Occipital lobe (tissue), 2 donors: ENCODE data around the gene WBP1. TPM values are rescaled to one million over a fixed set of nuclear protein-coding genes. Genes with fewer than 3 reads are reported as not detected.

Experiments used
- DNase-seq: peaks from one replicate; lab custom pipeline; 2025; lab: John Stamatoyannopoulos, UW
- total RNA-seq: library from RNA; depleted of rRNA; stranded (reverse); fragments of >200 nt; gene quantifications from one replicate; pipeline ENCODE4 v1.2.3, GENCODE V29; 2014

Gene WBP1
- total RNA-seq, 1 donor from 2014 or later: 23.6 TPM

- DNase-seq: no peak
Observed at GRCh38 chr2:74502147-74502719, 44.0 kb downstream of the WBP1 start.

DNA sequence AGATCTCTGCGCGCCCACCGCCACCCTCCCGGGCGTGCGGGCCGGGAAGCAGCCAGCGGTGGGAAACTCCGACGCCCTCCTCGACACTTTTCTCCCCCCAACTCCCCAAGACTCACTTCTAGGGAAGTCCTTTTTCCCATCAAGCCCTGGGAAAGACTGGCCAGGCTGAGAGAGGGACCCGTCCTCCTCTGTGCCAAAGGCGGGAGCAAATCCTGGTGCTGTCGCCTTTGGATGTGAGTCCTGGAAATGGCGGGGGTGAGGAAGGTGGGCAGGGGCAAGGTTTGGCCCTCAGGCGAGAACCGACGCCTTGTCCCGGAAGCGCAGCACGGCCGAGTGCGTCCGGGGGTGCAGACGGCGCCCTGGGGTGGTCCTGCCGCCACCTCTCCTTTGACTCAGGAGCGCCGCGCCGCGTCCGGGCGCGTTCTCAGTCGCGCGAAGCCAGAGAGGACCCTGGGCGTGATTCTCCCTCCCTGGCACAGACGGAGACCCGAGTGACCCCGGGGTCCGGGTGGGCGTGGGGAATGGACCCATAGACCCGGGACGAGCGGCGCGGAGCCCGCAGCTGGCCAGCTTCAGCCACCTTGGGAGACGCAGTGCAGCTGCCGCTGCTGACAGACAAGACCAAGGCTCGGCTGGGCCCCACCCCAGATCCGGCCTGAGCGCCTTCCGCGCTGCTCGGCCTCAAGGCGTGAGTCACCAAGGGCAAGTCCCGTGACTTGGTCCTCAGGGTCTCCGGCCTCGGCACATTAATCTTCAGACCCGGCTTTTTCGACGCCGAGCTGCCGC, 44.7 kb downstream of the WBP1 start:
- no peak for DNase-seq

- no peak for DNase-seq
Observed at GRCh38 chr2:74503506-74504475, 45.6 kb downstream of the WBP1 start.

GRCh38 chr2:74504591-74504990, 46.4 kb downstream of the WBP1 start:
- no peak for DNase-seq

DNA sequence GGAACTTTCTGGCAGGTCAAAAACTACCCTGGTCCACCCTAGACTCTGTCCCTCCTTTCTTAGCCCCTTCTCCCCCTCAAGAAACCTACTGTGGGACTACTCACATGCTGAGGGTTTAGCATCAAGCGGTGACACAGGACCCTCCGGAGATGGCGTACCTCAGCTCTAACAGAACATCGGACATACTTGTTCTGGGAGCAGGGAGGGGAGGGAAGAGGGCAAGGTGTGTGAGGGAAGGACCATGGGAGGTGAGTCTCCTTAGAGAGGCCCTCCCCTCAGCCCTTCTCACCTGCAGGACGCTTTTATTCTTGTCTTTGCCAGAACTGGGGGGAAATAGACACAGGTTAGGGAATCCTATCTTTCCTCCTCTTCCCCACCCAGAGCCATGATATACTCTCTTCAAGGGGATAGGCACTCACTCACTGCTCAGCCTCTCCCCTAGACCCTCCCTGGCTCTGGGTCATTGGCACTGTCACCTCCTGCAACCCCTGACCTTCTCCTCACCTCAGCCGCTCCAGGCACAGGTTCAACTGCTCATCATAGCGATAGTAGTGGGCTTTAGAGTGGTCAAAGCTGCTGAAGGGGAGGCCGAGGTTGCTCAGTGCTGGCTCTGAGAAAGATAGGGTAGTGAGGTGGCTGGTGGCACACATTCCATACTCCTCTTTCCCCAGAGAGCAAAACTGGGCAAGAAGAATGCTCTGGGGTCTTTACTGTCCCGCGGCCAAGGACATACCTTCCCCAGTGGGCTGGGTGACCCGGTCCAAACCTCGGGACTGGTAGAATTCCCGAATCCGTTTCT, 47.4 kb downstream of the WBP1 start:
- no peak for DNase-seq

DNA sequence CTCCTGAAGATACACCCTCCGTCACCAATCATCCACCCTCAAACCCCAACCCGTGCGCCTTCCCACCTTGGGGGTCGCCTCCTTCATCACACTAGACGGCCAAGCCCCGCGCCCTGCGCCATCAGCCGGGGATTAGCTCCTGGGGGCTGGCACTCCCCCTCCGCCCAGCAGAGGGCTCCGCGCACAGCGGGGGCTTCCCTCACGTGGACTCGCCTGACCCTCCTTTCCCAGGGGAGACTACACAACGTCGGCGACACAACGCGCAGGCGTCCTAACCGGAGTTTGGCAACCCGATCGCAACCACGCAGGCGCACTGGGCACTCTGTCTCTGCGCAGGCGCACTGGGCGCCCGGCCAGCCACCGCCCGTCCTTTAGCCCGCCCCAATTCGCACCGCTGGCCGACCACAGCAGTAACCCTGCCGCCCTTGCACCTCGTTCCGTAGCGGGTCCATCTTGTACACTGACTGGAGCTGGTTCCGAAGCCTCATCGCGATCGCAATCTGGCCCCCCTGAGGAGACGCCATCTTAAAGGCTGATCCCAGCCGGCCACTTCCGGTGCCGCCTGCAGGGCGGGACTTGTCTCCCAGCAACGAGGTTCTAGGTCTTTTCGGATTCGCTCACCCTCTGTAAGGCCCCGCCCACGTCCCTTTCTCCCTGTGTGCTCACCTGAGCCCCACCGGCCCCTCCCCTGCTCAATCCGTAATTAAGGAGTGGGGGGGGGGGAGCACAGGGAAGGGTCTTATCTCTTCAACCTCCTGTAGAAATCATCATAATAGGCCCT, 49.1 kb downstream of the WBP1 start, which contains the start of gene PCGF1:
Gene PCGF1, minus strand, starts transcription at position 551 of the 781 bp plus-strand sequence. Its CDS starts 27 bp downstream, at position 524.
- DNase-seq: peak; percentile 94

DNA sequence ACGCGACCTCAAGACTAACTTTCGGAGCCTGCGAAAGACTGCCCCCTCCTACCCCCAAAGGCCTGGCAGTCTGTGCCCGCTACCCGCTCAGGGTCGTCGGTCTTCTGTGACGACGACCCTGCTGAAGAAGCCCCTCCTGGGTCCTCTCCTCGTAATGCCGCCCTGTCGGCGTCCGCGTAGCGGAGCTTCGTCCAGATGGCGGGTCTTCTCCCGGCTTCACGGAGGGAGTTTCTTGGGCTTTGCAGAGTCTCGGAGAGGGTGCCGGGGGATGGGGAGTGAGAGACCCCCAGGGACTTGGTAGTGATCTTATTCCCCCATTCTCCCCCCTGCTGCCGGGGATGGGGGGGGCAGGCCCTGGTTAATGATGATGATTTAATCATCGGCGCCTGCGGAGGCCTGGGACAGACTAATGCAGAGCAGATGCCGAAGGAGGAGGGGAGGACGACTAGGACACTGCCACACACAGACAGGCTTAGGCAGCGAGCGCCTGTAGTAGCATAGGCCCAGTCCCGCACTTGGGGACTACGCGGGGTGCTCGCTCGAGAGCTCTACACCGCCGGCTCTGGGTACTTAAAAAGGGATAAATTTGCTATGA, 49.8 kb downstream of the WBP1 start:
- no peak for DNase-seq

GRCh38 chr2:74510272-74510671, 52.0 kb downstream of the WBP1 start:
- no peak for DNase-seq

Other genes with a start within 250 kb of the WBP1 start
- gene SLC4A5, start 115.0 kb upstream of the WBP1 start, total RNA-seq: 2.2 TPM
- 97.2 TPM for gene DCTN1, start 78.1 kb upstream of the WBP1 start, total RNA-seq
- gene C2orf81, start 36.8 kb upstream of the WBP1 start, total RNA-seq: 0.62 TPM
- 30.7 TPM for gene WDR54, start 36.7 kb upstream of the WBP1 start, total RNA-seq
- gene RTKN, start 16.5 kb upstream of the WBP1 start, total RNA-seq: 6.7 TPM
- gene INO80B, start 3.4 kb upstream of the WBP1 start, total RNA-seq: 15.3 TPM
- gene MOGS, start 6.9 kb downstream of the WBP1 start, total RNA-seq: 22.5 TPM
- gene MRPL53, start 14.2 kb downstream of the WBP1 start, total RNA-seq: 11.5 TPM
- 35.6 TPM for gene CCDC142, start 24.6 kb downstream of the WBP1 start, total RNA-seq
- 5.9 TPM for gene TTC31, start 24.6 kb downstream of the WBP1 start, total RNA-seq
- gene LBX2, start 41.2 kb downstream of the WBP1 start, total RNA-seq: not detected
- 6.4 TPM for gene PCGF1, start 49.3 kb downstream of the WBP1 start, total RNA-seq
- gene TLX2, start 56.0 kb downstream of the WBP1 start, total RNA-seq: not detected
- gene DQX1, start 67.8 kb downstream of the WBP1 start, total RNA-seq: not detected
- gene AUP1, start 71.3 kb downstream of the WBP1 start, total RNA-seq: 40.4 TPM
- gene HTRA2, start 71.5 kb downstream of the WBP1 start, total RNA-seq: 56.3 TPM
- gene LOXL3, start 95.5 kb downstream of the WBP1 start, total RNA-seq: 16.1 TPM
- gene DOK1, start 96.3 kb downstream of the WBP1 start, total RNA-seq: 3.4 TPM
- gene M1AP, start 189.9 kb downstream of the WBP1 start, total RNA-seq: not detected
- 15.3 TPM for gene SEMA4F, start 195.8 kb downstream of the WBP1 start, total RNA-seq